Endothelial cell of umbilical vein (primary cell): Measurements from ENCODE around the gene FOXJ1. TPM values are rescaled to one million over a fixed set of nuclear protein-coding genes. Genes with fewer than 3 reads are reported as not detected.

ENCODE experiments used
- BruUV-seq: library from RNA; stranded (reverse); fragments of 400-500 nt; replicated peaks from 2 replicates; lab custom pipeline; 2021; lab: Mats Ljungman, UMichigan
- CTCF ChIA-PET: fragments of 300-600, 350-600 bp; sonication (Branson Sonifier 250); formaldehyde crosslinking; loops from one replicate; lab custom pipeline; 2021; ENCODE audit warnings: antibody characterized with exemption, inconsistent platforms; lab: Charles Lee
- POLR2A ChIA-PET: fragments of 300-600, 350-600 bp; sonication (Branson Sonifier 250); formaldehyde crosslinking; loops from one replicate; lab custom pipeline; 2021; ENCODE audit warnings: antibody characterized with exemption, inconsistent platforms; lab: Charles Lee
- DNase-seq: peaks from one replicate; pipeline ENCODE4 v3.0.0-alpha.2; 2011; ENCODE audit warnings: low read depth, low spot score
- FAIRE-seq: peaks from 2 replicates; lab custom pipeline; 2011; peaks lifted over from hg19 to GRCh38; lab: Jason Lieb, UNC
- H2AFZ ChIP-seq: 2 replicates; pipeline ENCODE4 v1.6.0; 2012; ENCODE audit warnings: low read depth, low read length, control low read depth, inconsistent platforms
- H3K27ac ChIP-seq: 2 replicates; pipeline ENCODE4 v1.5.1; 2011; ENCODE audit warnings: low read depth, mild to moderate bottlenecking, control low read depth, low read length, moderate library complexity; ENCODE audit not compliant: insufficient read depth
- H3K27me3 ChIP-seq, 2 experiments: 2 replicates each; pipeline versions ENCODE4 v1.6.0 to v1.6.1; 2011; ENCODE audit warnings: low read length in 2 of 2, mixed read lengths in 1 of 2; ENCODE audit not compliant: control insufficient read depth in 2 of 2, insufficient read depth in 2 of 2
- H3K36me3 ChIP-seq, 2 experiments: 2 replicates in 1 of 2; 3 replicates in 1 of 2; pipeline ENCODE4 v1.5.1; 2011; ENCODE audit warnings: low read length in 2 of 2, mild to moderate bottlenecking in 1 of 2, moderate library complexity in 1 of 2; ENCODE audit not compliant: control insufficient read depth in 2 of 2, insufficient read depth in 2 of 2; ENCODE audit errors: extremely low read depth in 1 of 2
- H3K4me1 ChIP-seq: 3 replicates; pipeline ENCODE4 v1.5.1; 2011; ENCODE audit warnings: mild to moderate bottlenecking, low read length; ENCODE audit not compliant: control insufficient read depth, insufficient read depth; ENCODE audit errors: extremely low read depth
- H3K4me2 ChIP-seq: 2 replicates; pipeline ENCODE4 v1.6.1; 2011; ENCODE audit warnings: low read length, control low read depth, mixed read lengths; ENCODE audit not compliant: insufficient read depth
- H3K4me3 ChIP-seq, 3 experiments: fragments of 200-600 bp in 1 of 3; sonication (generic), shearing (Covaris generic) in 1 of 3; replicated peaks in 1 of 3; 2 replicates each; pipeline ENCODE4 v1.5.1; 2011 to 2016; ENCODE audit warnings: control low read depth in 3 of 3, low read length in 3 of 3, mild to moderate bottlenecking in 2 of 3, inconsistent platforms in 1 of 3, low read depth in 1 of 3, moderate library complexity in 1 of 3; ENCODE audit not compliant: insufficient read depth in 1 of 3
- H3K79me2 ChIP-seq: 2 replicates; pipeline ENCODE4 v1.6.0; 2012; ENCODE audit warnings: low read length, inconsistent platforms; ENCODE audit not compliant: control insufficient read depth, insufficient read depth
- H3K9ac ChIP-seq: replicated peaks from 2 replicates; pipeline ENCODE3; 2011; ENCODE audit warnings: low read length, control low read depth; ENCODE audit not compliant: insufficient read depth; ENCODE audit errors: extremely low read depth
- H3K9me1 ChIP-seq: replicated peaks from 3 replicates; pipeline ENCODE4 v1.6.0; 2011; ENCODE audit warnings: mild to moderate bottlenecking, low read length; ENCODE audit not compliant: control insufficient read depth, insufficient read depth; ENCODE audit errors: extremely low read depth
- H3K9me3 ChIP-seq: replicated peaks from 2 replicates; pipeline ENCODE4 v1.5.1; 2012; ENCODE audit warnings: low read length, inconsistent platforms; ENCODE audit not compliant: control insufficient read depth, insufficient read depth
- H4K20me1 ChIP-seq: replicated peaks from 2 replicates; pipeline ENCODE3; 2011; ENCODE audit warnings: mild to moderate bottlenecking, low read length; ENCODE audit not compliant: control insufficient read depth, insufficient read depth; ENCODE audit errors: extremely low read depth
- EZH2 ChIP-seq: IDR thresholded peaks from 2 replicates; pipeline ENCODE4 v1.6.1; 2012; ENCODE audit warnings: borderline replicate concordance, low read depth, mild to moderate bottlenecking, moderate library complexity, low read length, inconsistent platforms; ENCODE audit not compliant: severe bottlenecking
- MYC ChIP-seq: IDR thresholded peaks from one replicate; pipeline ENCODE4 v1.6.1; 2011; ENCODE audit warnings: mild to moderate bottlenecking, low read depth, low read length
- POLR2A ChIP-seq: IDR thresholded peaks from 2 replicates; pipeline ENCODE4 v1.6.1; 2012; ENCODE audit warnings: low read depth, mild to moderate bottlenecking, control low read depth, low read length
- dilution Hi-C: fragments of 300-500 bp; cut with MboI; formaldehyde crosslinking; loops from one replicate; pipeline ENCODE4 v1.15.0; 2019; ENCODE audit warnings: low sequenced_read_pairs; ENCODE audit not compliant: extremely low pct_ligation_motif_present
- intact Hi-C: fragments of 100-400 bp; cut with micrococcal nuclease; formaldehyde crosslinking; loops from one replicate; pipeline ENCODE4 v1.10.0; 2022
- polyA plus RNA-seq, 4 experiments: library from polyadenylated mRNA; depleted of rRNA in 3 of 4; stranded (reverse) in 3 of 4; unstranded in 1 of 4; fragments of >200 nt; gene quantifications; 2 replicates each; pipeline versions ENCODE4 v1.2.1 to v1.2.3, GENCODE V29; 2011 to 2012; ENCODE audit warnings: missing spikeins in 1 of 4
- total RNA-seq: library from RNA; stranded (reverse); gene quantifications from 2 replicates; pipeline ENCODE4 v1.2.3, GENCODE V29; 2021

The FOXJ1 gene
- total and polyA plus RNA-seq, 2 donors (not counting 3 experiments of a cell fraction or from before 2014, with no cell fraction given), result not detected

- FAIRE-seq (no peak), DNase-seq (no peak)
- Histone ChIP-seq H3K79me2 (no peaks in the 10 kb centered on the region), H3K9me1 (no peaks in the 10 kb centered on the region), H4K20me1 (no peaks in the 10 kb centered on the region), H3K4me1 (peaks cover 14% of the 10 kb centered on the region), H3K27ac (no peak overlapping the region), H3K36me3 (no peaks in the 10 kb centered on the region), H3K27me3 (peaks cover 16 to 22% of the 10 kb centered on the region in 2 experiments), H3K4me2 (no peak overlapping the region), H2AFZ (no peak overlapping the region), H3K4me3 (no peak overlapping the region), H3K9me3 (no peaks in the 10 kb centered on the region), H3K9ac (no peak overlapping the region)
- CTCF ChIA-PET, result interaction anchor here (1.1 to 3.7 kb wide), 6 partner anchors 8 to 139 kb away, joined by 3 to 24 read pairs (median 10); no protein-coding TSS in a partner anchor
- POLR2A ChIA-PET, result no interaction called here
- intact Hi-C loops, result no loop called here
- TF ChIP-seq MYC, result no peak
- dilution Hi-C loops, result no loop called here
- BruUV-seq, result no TSS peak
These were observed 309 bp downstream of the FOXJ1 start for GRCh38 chr17:76140661-76141211.

- no peaks in the 10 kb centered on the region for H3K79me2 ChIP-seq
- FAIRE-seq, result no peak
- no peaks in the 10 kb centered on the region for H3K36me3 ChIP-seq
- H3K4me1 ChIP-seq, result peaks cover 8% of the 10 kb centered on the region
- H3K4me2 ChIP-seq, result no peak overlapping the region
- H3K4me3 ChIP-seq, result no peak overlapping the region
- no peak overlapping the region for H3K9ac ChIP-seq
- H3K27ac ChIP-seq, result no peak overlapping the region
- ChIA-PET CTCF (interaction anchor here (1.6 to 3.7 kb wide), 4 partner anchors 15 to 140 kb away, joined by 5 to 24 read pairs (median 20); no protein-coding TSS in a partner anchor), POLR2A (no interaction called here)
- H4K20me1 ChIP-seq, result no peaks in the 10 kb centered on the region
- TF ChIP-seq EZH2 (peak; percentile 92), POLR2A (no peak)
- H3K9me3 ChIP-seq, result no peaks in the 10 kb centered on the region
- no peak for DNase-seq
- intact Hi-C loops, result no loop called here
- dilution Hi-C loops, result no loop called here
- H2AFZ ChIP-seq, result no peak overlapping the region
- H3K9me1 ChIP-seq, result no peaks in the 10 kb centered on the region
- BruUV-seq, result no TSS peak
- H3K27me3 ChIP-seq, result peaks cover 16 to 22% of the 10 kb centered on the region in 2 experiments
These were observed 1.0 kb downstream of the FOXJ1 start for GRCh38 chr17:76139801-76140660.
